SK-N-SH (cell line): Measurements from ENCODE around the gene ASCL2. TPM values are rescaled to one million over a fixed set of nuclear protein-coding genes. Genes with fewer than 3 reads are reported as not detected.

ENCODE experiments used
- CTCF ChIA-PET: fragments of 300-600, 350-600 bp; formaldehyde crosslinking; extraction: SDS; loops from one replicate; lab custom pipeline; 2021; lab: Yijun Ruan, JAX
- POLR2A ChIA-PET: fragments of 350-600 bp; sonication (Branson Sonifier 250); formaldehyde crosslinking; extraction: SDS; loops from one replicate; lab custom pipeline; 2020; ENCODE audit warnings: antibody characterized with exemption, inconsistent platforms; lab: Yijun Ruan, JAX
- DNase-seq: peaks from one replicate; pipeline ENCODE4 v3.0.0; 2012
- H2AFZ ChIP-seq: fragments of 200-600 bp; sonication (generic); 2 replicates; pipeline ENCODE4 v1.8.1; 2016; ENCODE audit warnings: antibody characterized with exemption, mild to moderate bottlenecking, low read depth
- H3F3A ChIP-seq: fragments of 200-600 bp; sonication (generic); replicated peaks from 2 replicates; pipeline ENCODE3; 2016; ENCODE audit warnings: antibody characterized with exemption, mild to moderate bottlenecking; ENCODE audit not compliant: insufficient read depth
- H3K27ac ChIP-seq, 2 experiments: fragments of 200-500 bp in 1 of 2; fragments of 200-600 bp in 1 of 2; sonication (Bioruptor generic) in 1 of 2; sonication (generic), shearing (Covaris generic) in 1 of 2; 2 replicates each; pipeline versions ENCODE4 v1.5.1 to v1.6.1; 2014 to 2016; ENCODE audit warnings: low read depth in 2 of 2, inconsistent platforms in 1 of 2, low read length in 1 of 2, mild to moderate bottlenecking in 1 of 2, mixed read lengths in 1 of 2
- H3K27me3 ChIP-seq: fragments of 200-600 bp; sonication (generic), shearing (Covaris generic); 2 replicates; pipeline ENCODE4 v1.6.1; 2016; ENCODE audit warnings: mixed run types; ENCODE audit not compliant: insufficient read depth
- H3K36me3 ChIP-seq, 2 experiments: fragments of 200-500 bp in 1 of 2; fragments of 200-600 bp in 1 of 2; sonication (Bioruptor generic) in 1 of 2; sonication (generic) in 1 of 2; replicated peaks in 1 of 2; 2 replicates each; pipeline versions ENCODE3 to v1.5.1; 2014 to 2016; ENCODE audit warnings: low read length in 1 of 2, mild to moderate bottlenecking in 1 of 2; ENCODE audit not compliant: insufficient read depth in 2 of 2, control insufficient read depth in 1 of 2
- H3K4me1 ChIP-seq, 2 experiments: fragments of 200-500 bp in 1 of 2; fragments of 200-600 bp in 1 of 2; sonication (Bioruptor generic) in 1 of 2; sonication (generic), shearing (Covaris generic) in 1 of 2; 2 replicates each; pipeline versions ENCODE4 v1.5.1 to v1.6.1; 2014 to 2016; ENCODE audit warnings: low read depth in 1 of 2, low read length in 1 of 2, mixed run types in 1 of 2; ENCODE audit not compliant: insufficient read depth in 2 of 2, control insufficient read depth in 1 of 2
- H3K4me2 ChIP-seq: fragments of 200-600 bp; sonication (generic), shearing (Covaris generic); 2 replicates; pipeline ENCODE4 v1.6.1; 2017; ENCODE audit warnings: mixed run types
- H3K4me3 ChIP-seq, 2 experiments: fragments of 200-500 bp in 1 of 2; fragments of 200-600 bp in 1 of 2; sonication (Bioruptor generic) in 1 of 2; sonication (generic), shearing (Covaris generic) in 1 of 2; 2 replicates each; pipeline versions ENCODE4 v1.5.1 to v1.8.1; 2014 to 2016; ENCODE audit warnings: low read depth in 2 of 2, inconsistent platforms in 1 of 2, low read length in 1 of 2, mild to moderate bottlenecking in 1 of 2, mixed read lengths in 1 of 2, moderate library complexity in 1 of 2
- H3K79me2 ChIP-seq: fragments of 200-600 bp; sonication (generic); 2 replicates; pipeline ENCODE4 v1.8.1; 2017; ENCODE audit warnings: mild to moderate bottlenecking; ENCODE audit not compliant: insufficient read depth
- H3K9ac ChIP-seq: fragments of 200-600 bp; sonication (generic); 2 replicates; pipeline ENCODE4 v1.6.1; 2017; ENCODE audit warnings: mixed run types
- H3K9me2 ChIP-seq: fragments of 200-600 bp; sonication (generic); 2 replicates; pipeline ENCODE4 v1.6.1; 2017; ENCODE audit warnings: mixed run types
- H3K9me3 ChIP-seq: fragments of 200-600 bp; sonication (generic); 2 replicates; pipeline ENCODE4 v1.6.1; 2017; ENCODE audit warnings: mixed run types, mild to moderate bottlenecking, moderate library complexity
- H4K20me1 ChIP-seq: fragments of 200-600 bp; sonication (generic); 2 replicates; pipeline ENCODE4 v1.6.1; 2017; ENCODE audit warnings: mild to moderate bottlenecking, mixed run types; ENCODE audit not compliant: insufficient read depth
- CHD2 ChIP-seq: fragments of 150-350 bp; IDR thresholded peaks from 2 replicates; pipeline ENCODE4 v1.6.1; 2018; ENCODE audit warnings: low read length; ENCODE audit not compliant: partially characterized antibody
- FOXM1 ChIP-seq: IDR thresholded peaks from 2 replicates; pipeline ENCODE4 v1.4.0; 2012; ENCODE audit warnings: low read depth, mild to moderate bottlenecking
- GATA2 ChIP-seq: sonication (generic); formaldehyde crosslinking; IDR thresholded peaks from 2 replicates; pipeline ENCODE4 v1.5.0; 2020; ENCODE audit warnings: mild to moderate bottlenecking, missing genetic modification reagents
- JUND ChIP-seq: IDR thresholded peaks from 2 replicates; pipeline ENCODE4 v1.4.0; 2012
- MEF2A ChIP-seq: IDR thresholded peaks from 2 replicates; pipeline ENCODE4 v1.4.0; 2012; ENCODE audit warnings: low read depth, borderline replicate concordance
- NFIC ChIP-seq: IDR thresholded peaks from 2 replicates; pipeline ENCODE4 v1.4.0; 2012; ENCODE audit warnings: borderline replicate concordance
- PBX3 ChIP-seq: IDR thresholded peaks from 2 replicates; pipeline ENCODE4; 2012
- POLR2AphosphoS5 ChIP-seq: IDR thresholded peaks from 2 replicates; pipeline ENCODE4 v1.6.1; 2012; ENCODE audit warnings: low read depth, low read length
- RAD21 ChIP-seq: IDR thresholded peaks from 2 replicates; pipeline ENCODE4 v1.6.1; 2012; ENCODE audit warnings: mild to moderate bottlenecking, low read length
- RCOR1 ChIP-seq: fragments of 150-350 bp; IDR thresholded peaks from 2 replicates; pipeline ENCODE4 v1.6.1; 2017; ENCODE audit warnings: antibody characterized with exemption, low read length
- RXRA ChIP-seq: IDR thresholded peaks from 2 replicates; pipeline ENCODE4 v1.4.0; 2012; ENCODE audit warnings: low read depth, mild to moderate bottlenecking, borderline replicate concordance
- SIN3A ChIP-seq: IDR thresholded peaks from 2 replicates; pipeline ENCODE4 v1.6.1; 2012; ENCODE audit warnings: low read depth, mild to moderate bottlenecking, low read length, moderate library complexity, borderline replicate concordance
- SMC3 ChIP-seq: IDR thresholded peaks from 2 replicates; pipeline ENCODE4 v1.6.1; 2012; ENCODE audit warnings: low read depth, low read length, improper control_type of control experiment
- WGBS: methylation state at CpG from one replicate; pipeline ENCODE4 v1.1.6; 2017; ENCODE audit warnings: low lambda C conversion rate; 5-methylcytosine and 5-hydroxymethylcytosine counted together
- polyA plus RNA-seq, 3 experiments: library from polyadenylated mRNA; depleted of rRNA; stranded (reverse); fragments of >200 nt; gene quantifications; 2 replicates each; pipeline ENCODE4 v1.2.3, GENCODE V29; 2012
- TF ChIP-seq, protein P1 (sequence below): IDR thresholded peaks from 2 replicates; pipeline ENCODE4 v1.4.0; 2012; ENCODE audit warnings: low read depth
- TF ChIP-seq, protein P2 (sequence below): IDR thresholded peaks from 2 replicates; pipeline ENCODE4 v1.4.0; 2012; ENCODE audit warnings: low read depth, borderline replicate concordance
- TF ChIP-seq, protein P3 (sequence below): IDR thresholded peaks from 2 replicates; pipeline ENCODE4 v1.6.1; 2012; ENCODE audit warnings: mild to moderate bottlenecking, low read depth, low read length, moderate library complexity

Gene ASCL2, protein sequence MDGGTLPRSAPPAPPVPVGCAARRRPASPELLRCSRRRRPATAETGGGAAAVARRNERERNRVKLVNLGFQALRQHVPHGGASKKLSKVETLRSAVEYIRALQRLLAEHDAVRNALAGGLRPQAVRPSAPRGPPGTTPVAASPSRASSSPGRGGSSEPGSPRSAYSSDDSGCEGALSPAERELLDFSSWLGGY
- polyA plus RNA-seq (2012; rRNA removed) = not detected in 2 replicates
- polyA plus RNA-seq (2012; cell fraction: cytosol; rRNA removed) = not detected in 2 replicates
- polyA plus RNA-seq (2012; cell fraction: nucleus; rRNA removed) = not detected in 2 replicates

DNA sequence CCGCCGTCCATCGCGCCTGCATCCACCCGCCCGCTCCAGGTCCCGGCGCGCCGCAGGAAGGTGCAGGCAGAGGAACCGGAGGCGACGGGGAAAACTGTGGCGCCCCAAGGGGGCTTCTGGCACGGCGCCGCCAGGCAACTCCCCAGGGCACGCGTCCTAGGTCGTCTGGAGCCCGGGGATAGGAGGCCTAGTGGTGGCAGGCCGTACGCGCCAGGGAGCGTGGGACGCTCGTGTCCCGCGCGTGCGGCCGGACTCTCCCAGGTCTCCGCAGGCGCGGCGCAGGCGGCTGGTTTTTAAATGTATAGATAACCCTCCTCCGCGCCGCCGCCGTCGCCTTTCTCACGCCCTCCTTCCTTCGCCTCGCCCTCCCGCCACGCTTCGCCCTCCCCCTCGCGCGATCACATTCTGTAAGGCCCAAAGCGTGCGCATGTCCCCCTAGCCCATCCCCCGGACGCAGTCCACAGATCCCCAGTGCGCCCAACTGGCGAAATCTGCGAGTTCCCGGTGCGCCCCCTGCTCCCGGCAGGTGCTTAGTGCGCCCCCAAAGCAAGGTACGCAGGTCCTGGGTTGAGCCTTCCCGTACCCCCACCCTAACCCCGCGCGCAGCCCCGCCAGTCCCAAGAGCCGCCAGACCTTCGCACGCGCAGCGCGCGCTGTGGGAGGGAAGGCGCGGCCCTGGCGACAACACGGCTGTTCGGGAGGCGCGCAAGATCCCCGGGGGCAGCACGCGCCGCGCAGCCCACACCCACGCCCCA lies at the start of gene ASCL2:
Gene ASCL2 (minus strand): TSS at position 267 of the 755 bp plus-strand sequence. CDS start 256 bp downstream, at position 11.
- H3K27me3 ChIP-seq = peaks cover 29% of the 10 kb centered on the region
- no peaks in the 10 kb centered on the region for H3K9me3 ChIP-seq
- CTCF ChIA-PET = interaction anchor here (0.6 to 2.2 kb wide), 4 partner anchors 47 to 234 kb away, joined by 3 to 8 read pairs (median 4); no protein-coding TSS in a partner anchor
- H3K4me3 ChIP-seq = no peak within 1 kb of the TSS
- DNase-seq = peak; percentile 43
- no peak within 1 kb of the TSS for H2AFZ ChIP-seq
- no peaks in the 10 kb centered on the region for H3K79me2 ChIP-seq
- H3F3A ChIP-seq = no peaks in the 10 kb centered on the region
- POLR2A ChIA-PET = no interaction called here
- no peaks in the 10 kb centered on the region for H3K4me1 ChIP-seq
- no peaks in the 10 kb centered on the region for H3K36me3 ChIP-seq
- H3K9ac ChIP-seq = no peak within 1 kb of the TSS
- TF ChIP-seq RAD21 = no peak
- no peak for TF ChIP-seq FOXM1
- no peak for TF ChIP-seq PBX3
- no peak for TF ChIP-seq RCOR1
- TF ChIP-seq MEF2A = no peak
- TF ChIP-seq CHD2 = no peak
- no peak for TF ChIP-seq NFIC
- TF ChIP-seq POLR2AphosphoS5 = no peak
- TF ChIP-seq RXRA = no peak
- TF ChIP-seq GATA2 (CRISPR knock-in tag) = no peak
- no peak for TF ChIP-seq JUND
- TF ChIP-seq, protein P1, sequence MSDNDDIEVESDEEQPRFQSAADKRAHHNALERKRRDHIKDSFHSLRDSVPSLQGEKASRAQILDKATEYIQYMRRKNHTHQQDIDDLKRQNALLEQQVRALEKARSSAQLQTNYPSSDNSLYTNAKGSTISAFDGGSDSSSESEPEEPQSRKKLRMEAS = no peak
- TF ChIP-seq SMC3 = no peak
- TF ChIP-seq, protein P2, sequence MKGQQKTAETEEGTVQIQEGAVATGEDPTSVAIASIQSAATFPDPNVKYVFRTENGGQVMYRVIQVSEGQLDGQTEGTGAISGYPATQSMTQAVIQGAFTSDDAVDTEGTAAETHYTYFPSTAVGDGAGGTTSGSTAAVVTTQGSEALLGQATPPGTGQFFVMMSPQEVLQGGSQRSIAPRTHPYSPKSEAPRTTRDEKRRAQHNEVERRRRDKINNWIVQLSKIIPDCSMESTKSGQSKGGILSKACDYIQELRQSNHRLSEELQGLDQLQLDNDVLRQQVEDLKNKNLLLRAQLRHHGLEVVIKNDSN = no peak
- TF ChIP-seq, protein P3, sequence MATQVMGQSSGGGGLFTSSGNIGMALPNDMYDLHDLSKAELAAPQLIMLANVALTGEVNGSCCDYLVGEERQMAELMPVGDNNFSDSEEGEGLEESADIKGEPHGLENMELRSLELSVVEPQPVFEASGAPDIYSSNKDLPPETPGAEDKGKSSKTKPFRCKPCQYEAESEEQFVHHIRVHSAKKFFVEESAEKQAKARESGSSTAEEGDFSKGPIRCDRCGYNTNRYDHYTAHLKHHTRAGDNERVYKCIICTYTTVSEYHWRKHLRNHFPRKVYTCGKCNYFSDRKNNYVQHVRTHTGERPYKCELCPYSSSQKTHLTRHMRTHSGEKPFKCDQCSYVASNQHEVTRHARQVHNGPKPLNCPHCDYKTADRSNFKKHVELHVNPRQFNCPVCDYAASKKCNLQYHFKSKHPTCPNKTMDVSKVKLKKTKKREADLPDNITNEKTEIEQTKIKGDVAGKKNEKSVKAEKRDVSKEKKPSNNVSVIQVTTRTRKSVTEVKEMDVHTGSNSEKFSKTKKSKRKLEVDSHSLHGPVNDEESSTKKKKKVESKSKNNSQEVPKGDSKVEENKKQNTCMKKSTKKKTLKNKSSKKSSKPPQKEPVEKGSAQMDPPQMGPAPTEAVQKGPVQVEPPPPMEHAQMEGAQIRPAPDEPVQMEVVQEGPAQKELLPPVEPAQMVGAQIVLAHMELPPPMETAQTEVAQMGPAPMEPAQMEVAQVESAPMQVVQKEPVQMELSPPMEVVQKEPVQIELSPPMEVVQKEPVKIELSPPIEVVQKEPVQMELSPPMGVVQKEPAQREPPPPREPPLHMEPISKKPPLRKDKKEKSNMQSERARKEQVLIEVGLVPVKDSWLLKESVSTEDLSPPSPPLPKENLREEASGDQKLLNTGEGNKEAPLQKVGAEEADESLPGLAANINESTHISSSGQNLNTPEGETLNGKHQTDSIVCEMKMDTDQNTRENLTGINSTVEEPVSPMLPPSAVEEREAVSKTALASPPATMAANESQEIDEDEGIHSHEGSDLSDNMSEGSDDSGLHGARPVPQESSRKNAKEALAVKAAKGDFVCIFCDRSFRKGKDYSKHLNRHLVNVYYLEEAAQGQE = no peak
- no peak for TF ChIP-seq SIN3A
- WGBS = 10% methylated on average over 17 of the region's 89 CpGs
- no peaks in the 10 kb centered on the region for H3K9me2 ChIP-seq
- no peak within 1 kb of the TSS for H3K4me2 ChIP-seq
- H4K20me1 ChIP-seq = no peaks in the 10 kb centered on the region
- H3K27ac ChIP-seq = no peak within 1 kb of the TSS
